ENCODE data around the gene OPHN1. TPM values are rescaled to one million over a fixed set of nuclear protein-coding genes. Genes with fewer than 3 reads are reported as not detected.
A peak's percentile ranks its signal among the peaks of the same experiment; 100 is the strongest.

Gene OPHN1
- total and polyA plus RNA-seq, 12 donors, result 1.2 to 9.1 (median 5.2) TPM

DNA sequence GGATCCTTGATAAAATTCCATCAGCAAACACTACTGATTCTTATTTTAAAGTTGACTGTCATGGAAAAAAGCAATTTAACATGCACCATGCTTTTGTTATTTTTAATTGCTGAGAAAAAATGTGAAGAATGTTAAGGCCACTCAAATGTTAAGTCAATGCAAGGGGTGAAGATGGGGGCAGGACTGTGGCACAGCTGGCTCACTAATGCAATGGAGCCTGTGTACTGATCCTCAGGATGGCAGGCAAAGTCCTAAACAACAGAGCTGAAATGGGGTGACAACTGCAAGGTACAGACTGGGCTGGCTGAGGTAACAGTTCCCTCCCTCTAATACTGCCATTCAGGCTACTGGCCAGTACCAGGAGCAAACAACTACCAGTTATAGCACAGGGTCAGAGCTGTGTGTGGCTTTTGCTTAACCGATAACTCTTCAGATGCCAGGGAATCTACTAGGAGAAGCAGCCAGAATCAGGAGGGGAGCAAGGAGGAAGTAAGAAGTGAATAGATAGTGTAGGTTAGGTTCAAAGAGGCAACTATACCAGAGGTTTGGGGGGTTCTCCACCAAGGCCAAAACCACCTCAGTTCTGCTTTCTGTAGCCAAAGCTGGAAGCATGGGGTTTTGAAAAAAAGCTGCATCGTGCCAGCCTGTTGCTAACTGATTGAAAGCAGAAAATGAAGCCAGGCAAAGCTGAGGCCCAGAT is 372.6 kb downstream of the OPHN1 start:
- DNase-seq, result peak in 6 of 7 donors; percentile 8 to 64 (median 34)
- Histone ChIP-seq H3K9me3 (replicated peaks in 1 of 3) (no peaks in the 10 kb centered on the region), H3K4me1 (replicated peaks in 1 of 2) (no peaks in the 10 kb centered on the region), H3K4me3 (peak overlapping the region in 1 of 4 donors; percentile 6), H3K36me3 (replicated peaks in 1 of 2) (no peaks in the 10 kb centered on the region), H3K27ac (peak overlapping the region in 4 of 5 donors; percentile 11 to 72 (median 33)), H3K27me3 (no peaks in the 10 kb centered on the region)
- 10 to 51% (median 36%) methylated on average over 2 of the region's 2 CpGs for WGBS, 4 donors
- TF ChIP-seq, protein P1, sequence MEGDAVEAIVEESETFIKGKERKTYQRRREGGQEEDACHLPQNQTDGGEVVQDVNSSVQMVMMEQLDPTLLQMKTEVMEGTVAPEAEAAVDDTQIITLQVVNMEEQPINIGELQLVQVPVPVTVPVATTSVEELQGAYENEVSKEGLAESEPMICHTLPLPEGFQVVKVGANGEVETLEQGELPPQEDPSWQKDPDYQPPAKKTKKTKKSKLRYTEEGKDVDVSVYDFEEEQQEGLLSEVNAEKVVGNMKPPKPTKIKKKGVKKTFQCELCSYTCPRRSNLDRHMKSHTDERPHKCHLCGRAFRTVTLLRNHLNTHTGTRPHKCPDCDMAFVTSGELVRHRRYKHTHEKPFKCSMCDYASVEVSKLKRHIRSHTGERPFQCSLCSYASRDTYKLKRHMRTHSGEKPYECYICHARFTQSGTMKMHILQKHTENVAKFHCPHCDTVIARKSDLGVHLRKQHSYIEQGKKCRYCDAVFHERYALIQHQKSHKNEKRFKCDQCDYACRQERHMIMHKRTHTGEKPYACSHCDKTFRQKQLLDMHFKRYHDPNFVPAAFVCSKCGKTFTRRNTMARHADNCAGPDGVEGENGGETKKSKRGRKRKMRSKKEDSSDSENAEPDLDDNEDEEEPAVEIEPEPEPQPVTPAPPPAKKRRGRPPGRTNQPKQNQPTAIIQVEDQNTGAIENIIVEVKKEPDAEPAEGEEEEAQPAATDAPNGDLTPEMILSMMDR (IDR thresholded peaks at IDR 0.05), result no peak
- TF ChIP-seq POLR2A (IDR thresholded peaks at IDR 0.05), result no peak
- intact Hi-C loops (cut with DNase I), result no loop called here

GRCh38 chrX:68059469-68059868 is 373.8 kb downstream of the OPHN1 start:
- 74 to 93% (median 85%) methylated on average over 1 of the region's 1 CpG for WGBS, 4 donors
- intact Hi-C loops (cut with DNase I), result no loop called here
- H3K27ac ChIP-seq, result peak overlapping the region in 2 of 5 donors; percentile 16 to 44

DNA sequence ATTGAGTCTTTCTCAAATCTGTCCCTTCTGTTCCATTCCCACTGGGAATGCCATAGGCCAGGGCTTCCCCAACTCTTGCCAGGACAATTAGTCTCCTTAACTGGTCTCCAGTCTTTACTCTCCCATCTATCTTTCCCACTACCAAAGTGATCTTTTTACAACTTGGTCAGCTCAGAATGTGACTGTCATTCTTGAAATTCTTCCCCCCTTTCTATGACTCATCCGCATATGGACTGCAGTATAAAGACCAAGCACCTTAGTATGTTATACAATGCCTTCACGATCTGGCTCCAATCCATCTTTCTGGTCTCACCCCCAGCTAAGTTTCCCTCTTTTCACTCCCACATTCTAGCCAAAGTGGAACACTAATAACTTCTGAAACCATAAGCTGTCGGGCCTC is 383.8 kb downstream of the OPHN1 start:
- intact Hi-C loops (cut with DNase I), result no loop called here
- Histone ChIP-seq H3K27me3 (peaks cover 8% of the 10 kb centered on the region), H3K36me3 (replicated peaks in 1 of 2) (peaks cover 0 to 3% of the 10 kb centered on the region in 2 donors), H3K9me3 (replicated peaks in 1 of 3) (no peaks in the 10 kb centered on the region), H3K4me1 (replicated peaks in 1 of 2) (no peaks in the 10 kb centered on the region), H3K4me3 (no peak overlapping the region), H3K27ac (no peak overlapping the region)
- no peak for DNase-seq
- TF ChIP-seq, protein P1 (IDR thresholded peaks at IDR 0.05), result no peak
- no peak for TF ChIP-seq POLR2A (IDR thresholded peaks at IDR 0.05)
- 74 to 93% (median 82%) methylated on average over 2 to 3 of the region's 3 CpGs for WGBS, 4 donors

More at GRCh38 chrX:68059469-68059868, 373.8 kb downstream of the OPHN1 start:
- H3K4me3 ChIP-seq, result no peak overlapping the region
- no peak for TF ChIP-seq POLR2A (IDR thresholded peaks at IDR 0.05)
- TF ChIP-seq, protein P1 (IDR thresholded peaks at IDR 0.05), result no peak
- H3K36me3 ChIP-seq (replicated peaks in 1 of 2), result no peaks in the 10 kb centered on the region
- H3K9me3 ChIP-seq (replicated peaks in 1 of 3), result no peaks in the 10 kb centered on the region
- peak in 1 of 7 donors; percentile 20 for DNase-seq
- H3K4me1 ChIP-seq (replicated peaks in 1 of 2), result no peaks in the 10 kb centered on the region
- H3K27me3 ChIP-seq, result no peaks in the 10 kb centered on the region

- H3K4me3 ChIP-seq, result no peak overlapping the region
- intact Hi-C loops (cut with DNase I), result no loop called here
- H3K27me3 ChIP-seq, result peaks cover 8% of the 10 kb centered on the region
- no peaks in the 10 kb centered on the region for H3K4me1 ChIP-seq (replicated peaks in 1 of 2)
- no peaks in the 10 kb centered on the region for H3K9me3 ChIP-seq (replicated peaks in 1 of 3)
- peaks cover 0 to 3% of the 10 kb centered on the region in 2 donors for H3K36me3 ChIP-seq (replicated peaks in 1 of 2)
- H3K27ac ChIP-seq, result no peak overlapping the region
- 86 to 100% (median 94%) methylated on average over 1 of the region's 1 CpG for WGBS, 4 donors
- DNase-seq, result no peak
- TF ChIP-seq, protein P1 (IDR thresholded peaks at IDR 0.05), result no peak
- TF ChIP-seq POLR2A (IDR thresholded peaks at IDR 0.05), result no peak
Measured at GRCh38 chrX:68048774-68049173, 384.5 kb downstream of the OPHN1 start.

Measured in adrenal gland (tissue), 12 donors.